WTC11 (cell line): ENCODE data around the gene SH3GL2. TPM values are rescaled to one million over a fixed set of nuclear protein-coding genes. Genes with fewer than 3 reads are reported as not detected.

ENCODE experiments used
- ATAC-seq: fragments of 200-7000 bp; cut with Tn5 transposase; 2 replicates; pipeline ENCODE4 v1.10.0; 2021; ENCODE audit warnings: mild to moderate bottlenecking, moderate library complexity
- CTCF ChIA-PET: fragments of 300-600 bp; sonication (Branson Sonifier 250); formaldehyde crosslinking; loops from one replicate; lab custom pipeline; 2021; ENCODE audit warnings: antibody characterized with exemption; lab: Charles Lee
- POLR2A ChIA-PET: fragments of 350-600 bp; sonication (Branson Sonifier 250); formaldehyde crosslinking; loops from one replicate; lab custom pipeline; 2021; ENCODE audit warnings: antibody characterized with exemption; lab: Charles Lee
- DNase-seq: peaks from one replicate; pipeline ENCODE4 v3.0.0; 2021; ENCODE audit warnings: low spot score
- H3K27ac Mint-ChIP-seq: 2 replicates; pipeline ENCODE4 v1.8.0; 2021; ENCODE audit warnings: mixed read lengths
- H3K27me3 Mint-ChIP-seq: 2 replicates; pipeline ENCODE4 v1.8.0; 2021; ENCODE audit warnings: low read depth, mild to moderate bottlenecking, moderate library complexity, mixed read lengths
- H3K36me3 Mint-ChIP-seq: 2 replicates; pipeline ENCODE4 v1.8.0; 2021; ENCODE audit warnings: mixed read lengths
- H3K4me1 Mint-ChIP-seq: 2 replicates; pipeline ENCODE4 v1.8.0; 2022; ENCODE audit warnings: mixed read lengths
- H3K4me3 Mint-ChIP-seq: 2 replicates; pipeline ENCODE4 v1.8.0; 2021; ENCODE audit warnings: mild to moderate bottlenecking, moderate library complexity, mixed read lengths
- H3K9me3 Mint-ChIP-seq: 2 replicates; pipeline ENCODE4 v1.8.0; 2021; ENCODE audit warnings: mixed read lengths
- CBFB ChIP-seq: sonication (generic); formaldehyde crosslinking; IDR thresholded peaks from 2 replicates; pipeline ENCODE4 v1.8.1; 2022; ENCODE audit warnings: mild to moderate bottlenecking, low read depth, missing genetic modification reagents
- CREM ChIP-seq: sonication (generic); formaldehyde crosslinking; IDR thresholded peaks from 2 replicates; pipeline ENCODE4 v1.8.1; 2022; ENCODE audit warnings: mild to moderate bottlenecking, missing genetic modification reagents, moderate library complexity
- ESRRA ChIP-seq: sonication (generic); formaldehyde crosslinking; IDR thresholded peaks from 2 replicates; pipeline ENCODE4 v1.8.1; 2022; ENCODE audit warnings: mild to moderate bottlenecking, missing genetic modification reagents, borderline replicate concordance
- FOXP4 ChIP-seq: sonication (generic); formaldehyde crosslinking; IDR thresholded peaks from 2 replicates; pipeline ENCODE4 v1.8.0; 2022; ENCODE audit warnings: mild to moderate bottlenecking, missing genetic modification reagents
- GRHL2 ChIP-seq: fragments of 250-450 bp; sonication (Bioruptor Pico); IDR thresholded peaks from 2 replicates; pipeline ENCODE4 v1.8.0; 2022; ENCODE audit warnings: mild to moderate bottlenecking, moderate library complexity; ENCODE audit not compliant: insufficient replicate concordance, severe bottlenecking
- IRF2 ChIP-seq: sonication (generic); formaldehyde crosslinking; IDR thresholded peaks from 2 replicates; pipeline ENCODE4 v1.8.0; 2022; ENCODE audit warnings: low read depth, missing genetic modification reagents, borderline replicate concordance
- JAZF1 ChIP-seq: fragments of 250-450 bp; sonication (Bioruptor Pico); IDR thresholded peaks from 2 replicates; pipeline ENCODE4 v1.9.0; 2021; ENCODE audit warnings: moderate library complexity, mild to moderate bottlenecking, inconsistent platforms
- MLX ChIP-seq: sonication (generic); formaldehyde crosslinking; IDR thresholded peaks from 2 replicates; pipeline ENCODE4 v1.8.1; 2023; ENCODE audit warnings: mild to moderate bottlenecking, missing genetic modification reagents, moderate library complexity
- NR1H2 ChIP-seq: sonication (generic); formaldehyde crosslinking; IDR thresholded peaks from 2 replicates; pipeline ENCODE4 v1.9.0; 2021; ENCODE audit warnings: mild to moderate bottlenecking, moderate library complexity, missing genetic modification reagents
- NR2C2 ChIP-seq: sonication (generic); formaldehyde crosslinking; IDR thresholded peaks from 2 replicates; pipeline ENCODE4 v1.8.0; 2022; ENCODE audit warnings: mild to moderate bottlenecking, missing genetic modification reagents
- OVOL2 ChIP-seq: fragments of 250-450 bp; sonication (Bioruptor Pico); IDR thresholded peaks from 2 replicates; pipeline ENCODE4 v1.9.0; 2021; ENCODE audit warnings: mild to moderate bottlenecking, borderline replicate concordance
- RELA ChIP-seq: sonication (generic); formaldehyde crosslinking; IDR thresholded peaks from 2 replicates; pipeline ENCODE4 v1.8.1; 2022; ENCODE audit warnings: missing genetic modification reagents, mild to moderate bottlenecking, borderline replicate concordance
- SMAD4 ChIP-seq: sonication (generic); formaldehyde crosslinking; IDR thresholded peaks from 2 replicates; pipeline ENCODE4 v1.8.0; 2022; ENCODE audit warnings: mild to moderate bottlenecking, missing genetic modification reagents
- STAT6 ChIP-seq: sonication (generic); formaldehyde crosslinking; conservative IDR thresholded peaks from 2 replicates; pipeline ENCODE4 v1.8.1; 2023; ENCODE audit warnings: mild to moderate bottlenecking, low read depth, missing genetic modification reagents, moderate library complexity
- TCF7 ChIP-seq: sonication (generic); formaldehyde crosslinking; IDR thresholded peaks from 2 replicates; pipeline ENCODE4 v1.8.0; 2022; ENCODE audit warnings: mild to moderate bottlenecking, low read depth, missing genetic modification reagents, moderate library complexity
- TEAD1 ChIP-seq: sonication (generic); formaldehyde crosslinking; IDR thresholded peaks from 2 replicates; pipeline ENCODE4 v1.8.0; 2022; ENCODE audit warnings: mild to moderate bottlenecking, missing genetic modification reagents
- USF1 ChIP-seq: sonication (generic); formaldehyde crosslinking; IDR thresholded peaks from 2 replicates; pipeline ENCODE4 v1.8.0; 2022; ENCODE audit warnings: mild to moderate bottlenecking, missing genetic modification reagents
- ZNF232 ChIP-seq: sonication (generic); formaldehyde crosslinking; IDR thresholded peaks from 2 replicates; pipeline ENCODE4 v1.8.0; 2022; ENCODE audit warnings: mild to moderate bottlenecking, missing genetic modification reagents
- ZNF263 ChIP-seq: sonication (generic); formaldehyde crosslinking; IDR thresholded peaks from 2 replicates; pipeline ENCODE4 v1.8.1; 2022; ENCODE audit warnings: low read depth, mild to moderate bottlenecking, moderate library complexity, missing genetic modification reagents
- ZNF416 ChIP-seq: fragments of 250-450 bp; sonication (Bioruptor Pico); IDR thresholded peaks from 2 replicates; pipeline ENCODE4 v1.9.0; 2021; ENCODE audit warnings: mild to moderate bottlenecking, inconsistent platforms
- ZSCAN18 ChIP-seq: fragments of 250-450 bp; sonication (Bioruptor Pico); IDR thresholded peaks from 2 replicates; pipeline ENCODE4 v2.1.2; 2022; ENCODE audit warnings: mild to moderate bottlenecking, moderate library complexity
- total RNA-seq: library from RNA; stranded (reverse); gene quantifications from 3 replicates; pipeline ENCODE4 v1.2.3, GENCODE V29; 2021
- TF ChIP-seq, protein P1 (sequence below): sonication (generic); formaldehyde crosslinking; IDR thresholded peaks from 2 replicates; pipeline ENCODE4 v1.8.1; 2023; ENCODE audit warnings: mild to moderate bottlenecking, missing genetic modification reagents
- TF ChIP-seq, protein P2 (sequence below): sonication (generic); formaldehyde crosslinking; IDR thresholded peaks from 2 replicates; pipeline ENCODE4 v1.8.1; 2022; ENCODE audit warnings: mild to moderate bottlenecking, missing genetic modification reagents, moderate library complexity, borderline replicate concordance
- TF ChIP-seq, protein P3 (sequence below): sonication (generic); formaldehyde crosslinking; conservative IDR thresholded peaks from 2 replicates; pipeline ENCODE4 v1.8.1; 2022; ENCODE audit warnings: mild to moderate bottlenecking, missing genetic modification reagents
- TF ChIP-seq, protein P4 (sequence below): sonication (generic); formaldehyde crosslinking; IDR thresholded peaks from 2 replicates; pipeline ENCODE4 v1.8.0; 2022; ENCODE audit warnings: mild to moderate bottlenecking, missing genetic modification reagents

SH3GL2 gene
- total RNA-seq, 1 experiment from 2014 or later: 4.2 TPM

GRCh38 chr9:17597977-17598376 is 19.1 kb downstream of the SH3GL2 start (continued):
- TF ChIP-seq CREM (CRISPR knock-in tag) (no peak), TCF7 (no peak), ZNF263 (CRISPR knock-in tag) (no peak), OVOL2 (CRISPR knock-in tag) (no peak), MLX (CRISPR knock-in tag) (no peak), GRHL2 (CRISPR knock-in tag) (no peak), IRF2 (CRISPR knock-in tag) (no peak), ZSCAN18 (CRISPR knock-in tag) (no peak)
- TF ChIP-seq, protein P1, sequence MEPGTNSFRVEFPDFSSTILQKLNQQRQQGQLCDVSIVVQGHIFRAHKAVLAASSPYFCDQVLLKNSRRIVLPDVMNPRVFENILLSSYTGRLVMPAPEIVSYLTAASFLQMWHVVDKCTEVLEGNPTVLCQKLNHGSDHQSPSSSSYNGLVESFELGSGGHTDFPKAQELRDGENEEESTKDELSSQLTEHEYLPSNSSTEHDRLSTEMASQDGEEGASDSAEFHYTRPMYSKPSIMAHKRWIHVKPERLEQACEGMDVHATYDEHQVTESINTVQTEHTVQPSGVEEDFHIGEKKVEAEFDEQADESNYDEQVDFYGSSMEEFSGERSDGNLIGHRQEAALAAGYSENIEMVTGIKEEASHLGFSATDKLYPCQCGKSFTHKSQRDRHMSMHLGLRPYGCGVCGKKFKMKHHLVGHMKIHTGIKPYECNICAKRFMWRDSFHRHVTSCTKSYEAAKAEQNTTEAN (CRISPR knock-in tag): no peak
- TF ChIP-seq, protein P2, sequence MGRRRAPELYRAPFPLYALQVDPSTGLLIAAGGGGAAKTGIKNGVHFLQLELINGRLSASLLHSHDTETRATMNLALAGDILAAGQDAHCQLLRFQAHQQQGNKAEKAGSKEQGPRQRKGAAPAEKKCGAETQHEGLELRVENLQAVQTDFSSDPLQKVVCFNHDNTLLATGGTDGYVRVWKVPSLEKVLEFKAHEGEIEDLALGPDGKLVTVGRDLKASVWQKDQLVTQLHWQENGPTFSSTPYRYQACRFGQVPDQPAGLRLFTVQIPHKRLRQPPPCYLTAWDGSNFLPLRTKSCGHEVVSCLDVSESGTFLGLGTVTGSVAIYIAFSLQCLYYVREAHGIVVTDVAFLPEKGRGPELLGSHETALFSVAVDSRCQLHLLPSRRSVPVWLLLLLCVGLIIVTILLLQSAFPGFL: no peak

DNA sequence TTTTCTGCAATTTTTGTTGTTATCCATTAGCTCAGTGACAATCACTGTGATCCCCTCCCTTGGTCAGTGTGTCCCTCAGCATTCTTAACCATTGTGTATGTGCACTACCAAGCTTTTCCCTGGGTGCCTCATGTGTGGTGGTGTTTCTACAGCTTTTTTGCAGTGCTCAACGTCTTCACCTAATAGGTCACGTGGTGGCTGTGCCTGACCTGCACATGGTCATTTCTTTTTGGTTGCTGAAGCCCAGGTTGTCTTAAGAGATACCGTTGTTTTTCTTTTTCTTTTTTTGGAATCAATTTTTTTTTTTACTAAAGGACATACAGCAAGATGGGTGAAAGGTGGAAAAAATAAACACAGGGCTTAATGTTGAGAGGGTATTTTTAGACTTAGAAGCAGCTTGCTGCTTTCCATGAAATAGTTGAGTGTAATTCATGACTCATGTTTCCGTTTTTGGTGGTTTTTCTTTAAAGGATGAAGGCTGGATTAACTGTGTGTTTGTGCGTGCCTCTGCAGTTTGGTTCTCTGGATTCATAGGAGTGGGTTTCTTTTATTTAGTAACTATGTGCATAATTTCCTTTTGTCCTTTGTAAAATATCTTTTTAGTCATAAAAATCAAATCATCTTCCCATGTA is 22.2 kb downstream of the SH3GL2 start:
- Mint-ChIP-seq H3K9me3 (no peaks in the 10 kb centered on the region), H3K4me3 (no peak overlapping the region), H3K4me1 (no peaks in the 10 kb centered on the region), H3K36me3 (no peaks in the 10 kb centered on the region), H3K27me3 (no peaks in the 10 kb centered on the region), H3K27ac (no peak overlapping the region)
- CTCF ChIA-PET: no interaction called here
- DNase-seq: no peak
- POLR2A ChIA-PET: no interaction called here
- no peak for TF ChIP-seq FOXP4 (CRISPR knock-in tag)
- TF ChIP-seq, protein P3, sequence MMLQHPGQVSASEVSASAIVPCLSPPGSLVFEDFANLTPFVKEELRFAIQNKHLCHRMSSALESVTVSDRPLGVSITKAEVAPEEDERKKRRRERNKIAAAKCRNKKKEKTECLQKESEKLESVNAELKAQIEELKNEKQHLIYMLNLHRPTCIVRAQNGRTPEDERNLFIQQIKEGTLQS (CRISPR knock-in tag): no peak
- TF ChIP-seq ESRRA (CRISPR knock-in tag): no peak
- TF ChIP-seq ZNF232: no peak
- no peak for TF ChIP-seq STAT6 (CRISPR knock-in tag)
- no peak for TF ChIP-seq CREM (CRISPR knock-in tag)
- TF ChIP-seq ZNF416 (CRISPR knock-in tag): no peak
- no peak for TF ChIP-seq NR2C2 (CRISPR knock-in tag)
- TF ChIP-seq CBFB: no peak
- no peak for TF ChIP-seq NR1H2
- TF ChIP-seq, protein P2: no peak
- TF ChIP-seq TEAD1: no peak
- TF ChIP-seq SMAD4 (CRISPR knock-in tag): no peak
- TF ChIP-seq JAZF1 (CRISPR knock-in tag): no peak
- TF ChIP-seq USF1: no peak
- TF ChIP-seq, protein P4, sequence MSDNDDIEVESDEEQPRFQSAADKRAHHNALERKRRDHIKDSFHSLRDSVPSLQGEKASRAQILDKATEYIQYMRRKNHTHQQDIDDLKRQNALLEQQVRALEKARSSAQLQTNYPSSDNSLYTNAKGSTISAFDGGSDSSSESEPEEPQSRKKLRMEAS (CRISPR knock-in tag): no peak
- no peak for TF ChIP-seq RELA (CRISPR knock-in tag)
- ATAC-seq: no peak
